ENCODE results near the gene KCNMB1.

DNA sequence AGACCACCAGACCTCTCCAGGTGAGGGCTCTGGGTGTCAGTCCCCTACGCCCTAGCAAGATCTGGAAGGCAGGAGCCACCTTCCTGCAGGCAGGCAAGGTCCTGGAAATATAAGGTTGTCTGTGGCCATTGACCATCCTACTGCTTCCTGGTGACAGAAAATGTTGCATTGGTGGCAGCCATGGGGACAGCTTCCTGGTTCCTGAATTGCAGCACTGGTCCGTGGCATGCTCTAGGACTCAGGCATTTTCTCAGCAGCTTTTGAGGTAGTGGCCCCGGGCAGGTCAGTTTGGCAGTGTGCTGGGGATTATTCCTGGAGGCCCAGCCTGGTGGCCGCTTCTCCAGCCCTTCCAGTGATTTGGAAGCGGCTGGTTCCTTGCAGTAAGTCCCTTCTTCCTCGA lies 36.6 kb upstream of the KCNMB1 start:
- TF ChIP-seq, protein P1, sequence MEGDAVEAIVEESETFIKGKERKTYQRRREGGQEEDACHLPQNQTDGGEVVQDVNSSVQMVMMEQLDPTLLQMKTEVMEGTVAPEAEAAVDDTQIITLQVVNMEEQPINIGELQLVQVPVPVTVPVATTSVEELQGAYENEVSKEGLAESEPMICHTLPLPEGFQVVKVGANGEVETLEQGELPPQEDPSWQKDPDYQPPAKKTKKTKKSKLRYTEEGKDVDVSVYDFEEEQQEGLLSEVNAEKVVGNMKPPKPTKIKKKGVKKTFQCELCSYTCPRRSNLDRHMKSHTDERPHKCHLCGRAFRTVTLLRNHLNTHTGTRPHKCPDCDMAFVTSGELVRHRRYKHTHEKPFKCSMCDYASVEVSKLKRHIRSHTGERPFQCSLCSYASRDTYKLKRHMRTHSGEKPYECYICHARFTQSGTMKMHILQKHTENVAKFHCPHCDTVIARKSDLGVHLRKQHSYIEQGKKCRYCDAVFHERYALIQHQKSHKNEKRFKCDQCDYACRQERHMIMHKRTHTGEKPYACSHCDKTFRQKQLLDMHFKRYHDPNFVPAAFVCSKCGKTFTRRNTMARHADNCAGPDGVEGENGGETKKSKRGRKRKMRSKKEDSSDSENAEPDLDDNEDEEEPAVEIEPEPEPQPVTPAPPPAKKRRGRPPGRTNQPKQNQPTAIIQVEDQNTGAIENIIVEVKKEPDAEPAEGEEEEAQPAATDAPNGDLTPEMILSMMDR (IDR thresholded peaks at IDR 0.05), result no peak
- no peak for TF ChIP-seq ZFX (IDR thresholded peaks at IDR 0.05; ENCODE audit: borderline replicate concordance)
